HFFc6 (cell line): ENCODE measurements around the gene KCTD2. TPM values are rescaled to one million over a fixed set of nuclear protein-coding genes. Genes with fewer than 3 reads are reported as not detected.
A peak's percentile ranks its signal among the peaks of the same experiment; 100 is the strongest.

Source experiments
- DNase-seq: peaks from one replicate; pipeline ENCODE4 v3.0.0-alpha.2; 2018
- H3K27ac Mint-ChIP-seq: 2 replicates; pipeline ENCODE4 v1.8.0; 2020; ENCODE audit warnings: mild to moderate bottlenecking, mixed read lengths
- H3K27me3 Mint-ChIP-seq: 2 replicates; pipeline ENCODE4 v1.8.0; 2021; ENCODE audit warnings: mild to moderate bottlenecking, moderate library complexity, mixed read lengths; ENCODE audit not compliant: insufficient read depth
- H3K36me3 Mint-ChIP-seq: 2 replicates; pipeline ENCODE4 v1.8.0; 2021; ENCODE audit warnings: low read depth, mixed read lengths
- H3K4me1 Mint-ChIP-seq: 2 replicates; pipeline ENCODE4 v1.8.0; 2020; ENCODE audit warnings: low read depth, mixed read lengths
- H3K4me3 Mint-ChIP-seq: 2 replicates; pipeline ENCODE4 v1.8.0; 2020; ENCODE audit warnings: mild to moderate bottlenecking, moderate library complexity, mixed read lengths
- H3K9me3 Mint-ChIP-seq: 2 replicates; pipeline ENCODE4 v1.8.0; 2020; ENCODE audit warnings: mild to moderate bottlenecking, mixed read lengths
- CTCF ChIP-seq: fragments of 200-600 bp; sonication (generic); IDR thresholded peaks from 2 replicates; pipeline ENCODE4 v1.5.0; 2021; ENCODE audit warnings: antibody characterized with exemption, mild to moderate bottlenecking
- total RNA-seq, 6 experiments: library from RNA; stranded (reverse); fragmentation: NEBNext Ultra II Directional; extraction: Animal tissue kit (Norgen Biotek cat#: 25700); gene quantifications; 2 replicates in 1 of 6; 3 replicates in 5 of 6; pipeline ENCODE4 v1.2.3, GENCODE V29; 2021

The KCTD2 gene
- total RNA-seq, 6 experiments from 2014 or later = 20.3 to 24.0 (median 21.3) TPM

GRCh38 chr17:75111777-75112335, 64.8 kb downstream of the KCTD2 start:
- Mint-ChIP-seq H3K27me3 (peaks cover 5% of the 10 kb centered on the region; the same call in 1 of the 2 replicates), H3K9me3 (no peaks in the 10 kb centered on the region), H3K36me3 (peaks cover 8% of the 10 kb centered on the region), H3K27ac (no peak overlapping the region), H3K4me1 (peaks cover 40% of the 10 kb centered on the region), H3K4me3 (peak overlapping the region; percentile 48)
- no peak for TF ChIP-seq CTCF
- DNase-seq = no peak

GRCh38 chr17:75113798-75114551, 67.0 kb downstream of the KCTD2 start:
- peak; percentile 98 for TF ChIP-seq CTCF
- Mint-ChIP-seq H3K4me3 (peak overlapping the region; percentile 78), H3K27ac (peak overlapping the region; percentile 74), H3K36me3 (peaks cover 8% of the 10 kb centered on the region), H3K9me3 (no peaks in the 10 kb centered on the region), H3K4me1 (peaks cover 32% of the 10 kb centered on the region), H3K27me3 (peaks cover 4% of the 10 kb centered on the region; the same call in 1 of the 2 replicates)
- DNase-seq = peak; percentile 81

GRCh38 chr17:75114552-75115314, 67.7 kb downstream of the KCTD2 start:
- peak overlapping the region; percentile 74 for H3K27ac Mint-ChIP-seq
- peaks cover 8% of the 10 kb centered on the region for H3K36me3 Mint-ChIP-seq
- no peaks in the 10 kb centered on the region for H3K9me3 Mint-ChIP-seq
- no peak for TF ChIP-seq CTCF
- no peak for DNase-seq
- peaks cover 4% of the 10 kb centered on the region; the same call in 1 of the 2 replicates for H3K27me3 Mint-ChIP-seq
- peak overlapping the region; percentile 78 for H3K4me3 Mint-ChIP-seq
- peaks cover 32% of the 10 kb centered on the region for H3K4me1 Mint-ChIP-seq

Other genes with a start within 250 kb of the KCTD2 start
- gene GRIN2C, start 187.3 kb upstream of the KCTD2 start, total RNA-seq = under 1 TPM in 2 of 6 experiments, not detected in 4; 0.05 to 0.07 TPM
- 10 to 100 TPM; 25.5 to 35.5 (median 33.9) TPM for gene FDXR, start 174.2 kb upstream of the KCTD2 start, total RNA-seq
- gene FADS6, start 153.6 kb upstream of the KCTD2 start, total RNA-seq = not detected
- gene USH1G, start 124.0 kb upstream of the KCTD2 start, total RNA-seq = not detected
- not detected for gene OTOP2, start 123.0 kb upstream of the KCTD2 start, total RNA-seq
- gene OTOP3, start 111.3 kb upstream of the KCTD2 start, total RNA-seq = not detected
- gene HID1, start 74.5 kb upstream of the KCTD2 start, total RNA-seq = under 1 TPM; 0.40 to 0.96 (median 0.56) TPM
- gene CDR2L, start 59.6 kb upstream of the KCTD2 start, total RNA-seq = 10 to 100 TPM; 27.5 to 35.8 (median 30.4) TPM
- 10 to 100 TPM; 39.2 to 50.6 (median 47.8) TPM for gene MRPL58, start 34.6 kb upstream of the KCTD2 start, total RNA-seq
- 100 to 1,000 TPM; 362 to 410 (median 386) TPM for gene ATP5PD, start 256 bp upstream of the KCTD2 start, total RNA-seq
- gene SLC16A5, start 40.7 kb downstream of the KCTD2 start, total RNA-seq = 10 to 100 TPM; 13.9 to 25.0 (median 21.1) TPM
- gene ARMC7, start 62.7 kb downstream of the KCTD2 start, total RNA-seq = 10 to 100 TPM in 2 of 6 experiments, 1 to 10 TPM in 4; 9.1 to 11.7 (median 9.6) TPM
- 10 to 100 TPM; 30.4 to 41.7 (median 36.3) TPM for gene NT5C, start 84.5 kb downstream of the KCTD2 start, total RNA-seq
- 100 to 1,000 TPM; 236 to 276 (median 265) TPM for gene JPT1, start 107.3 kb downstream of the KCTD2 start, total RNA-seq
- gene SUMO2, start 135.7 kb downstream of the KCTD2 start, total RNA-seq = 100 to 1,000 TPM; 398 to 555 (median 512) TPM
- 10 to 100 TPM; 38.0 to 47.8 (median 43.1) TPM for gene NUP85, start 158.5 kb downstream of the KCTD2 start, total RNA-seq
- 10 to 100 TPM; 23.2 to 26.5 (median 24.2) TPM for gene GGA3, start 214.4 kb downstream of the KCTD2 start, total RNA-seq
- gene MRPS7, start 214.7 kb downstream of the KCTD2 start, total RNA-seq = 10 to 100 TPM; 58.2 to 64.7 (median 60.2) TPM
- gene MIF4GD, start 224.0 kb downstream of the KCTD2 start, total RNA-seq = 10 to 100 TPM in 3 of 6 experiments, 1 to 10 TPM in 3; 8.8 to 10.8 (median 10.0) TPM
- gene SLC25A19, start 242.2 kb downstream of the KCTD2 start, total RNA-seq = 10 to 100 TPM in 1 of 6 experiments, 1 to 10 TPM in 5; 5.7 to 14.6 (median 7.1) TPM